CD8-positive, alpha-beta memory T cell (primary cell): ENCODE data around the gene RPA3. TPM values are rescaled to one million over a fixed set of nuclear protein-coding genes. Genes with fewer than 3 reads are reported as not detected.
A peak's percentile ranks its signal among the peaks of the same experiment; 100 is the strongest.

ENCODE experiments used
- CTCF ChIA-PET: fragments of 350-600 bp; sonication (Branson Sonifier 250); formaldehyde crosslinking; loops from one replicate; lab custom pipeline; 2021; ENCODE audit warnings: antibody characterized with exemption; lab: Charles Lee
- POLR2A ChIA-PET: fragments of 350-600 bp; sonication (Branson Sonifier 250); formaldehyde crosslinking; loops from one replicate; lab custom pipeline; 2021; ENCODE audit warnings: antibody characterized with exemption; lab: Charles Lee
- DNase-seq, 5 donors: peaks; one replicate each; pipeline versions ENCODE4 v3.0.0 to v3.0.0-alpha.2; 2020 to 2022; ENCODE audit warnings: mixed read lengths in 1 of 5
- H3K27ac ChIP-seq: one replicate; pipeline ENCODE4 v1.7.0; 2013; ENCODE audit warnings: low read depth, mild to moderate bottlenecking, low read length, moderate library complexity
- H3K27me3 ChIP-seq: 2 replicates; pipeline ENCODE4 v1.7.0; 2013; ENCODE audit warnings: low read length, mild to moderate bottlenecking; ENCODE audit not compliant: insufficient read depth, poor library complexity, severe bottlenecking
- H3K36me3 ChIP-seq: 2 replicates; pipeline ENCODE4 v1.7.0; 2013; ENCODE audit warnings: mild to moderate bottlenecking, low read length, moderate library complexity; ENCODE audit not compliant: insufficient read depth
- H3K4me1 ChIP-seq: 2 replicates; pipeline ENCODE4 v1.7.0; 2013; ENCODE audit warnings: mild to moderate bottlenecking, low read length, moderate library complexity; ENCODE audit not compliant: insufficient read depth
- H3K4me3 ChIP-seq: 2 replicates; pipeline ENCODE4 v1.7.0; 2013; ENCODE audit warnings: mild to moderate bottlenecking, low read length
- H3K9me3 ChIP-seq: 2 replicates; pipeline ENCODE4 v1.7.0; 2013; ENCODE audit warnings: mild to moderate bottlenecking, low read length
- H3K27ac Mint-ChIP-seq, 8 donors: one replicate each; pipeline ENCODE4 v1.8.0; 2020 to 2021; ENCODE audit warnings: mixed read lengths in 8 of 8, mild to moderate bottlenecking in 6 of 8, inconsistent platforms in 3 of 8, moderate library complexity in 3 of 8
- H3K27me3 Mint-ChIP-seq, 2 donors: one replicate each; pipeline ENCODE4 v1.8.0; 2020 to 2021; ENCODE audit warnings: mixed read lengths in 2 of 2, mild to moderate bottlenecking in 1 of 2, moderate library complexity in 1 of 2
- H3K36me3 Mint-ChIP-seq, 3 donors: one replicate each; pipeline ENCODE4 v1.8.0; 2020 to 2021; ENCODE audit warnings: mixed read lengths in 3 of 3, inconsistent platforms in 1 of 3, mild to moderate bottlenecking in 1 of 3
- H3K4me1 Mint-ChIP-seq, 3 donors: one replicate each; pipeline ENCODE4 v1.8.0; 2020 to 2021; ENCODE audit warnings: mixed read lengths in 3 of 3, inconsistent platforms in 1 of 3, mild to moderate bottlenecking in 1 of 3
- H3K4me3 Mint-ChIP-seq, 7 donors: one replicate each; pipeline ENCODE4 v1.8.0; 2020 to 2021; ENCODE audit warnings: mixed read lengths in 7 of 7, mild to moderate bottlenecking in 6 of 7, moderate library complexity in 4 of 7, inconsistent platforms in 2 of 7
- H3K9me3 Mint-ChIP-seq, 5 donors: one replicate each; pipeline ENCODE4 v1.8.0; 2020 to 2022; ENCODE audit warnings: mixed read lengths in 5 of 5, mild to moderate bottlenecking in 3 of 5, moderate library complexity in 2 of 5, inconsistent platforms in 1 of 5
- polyA plus RNA-seq: library from polyadenylated mRNA; unstranded; fragments of 300-500 nt; fragmentation: Illumina TruSeq; gene quantifications from one replicate; pipeline ENCODE4 v1.2.3, GENCODE V29; 2021
- total RNA-seq, 2 experiments: library from RNA; stranded (reverse); gene quantifications; one replicate each; pipeline ENCODE4 v1.2.3, GENCODE V29; 2021

RPA3 gene
- total RNA-seq: 100 to 1,000 TPM; 145 to 149 TPM
- polyA plus RNA-seq: 94.9 TPM

DNA sequence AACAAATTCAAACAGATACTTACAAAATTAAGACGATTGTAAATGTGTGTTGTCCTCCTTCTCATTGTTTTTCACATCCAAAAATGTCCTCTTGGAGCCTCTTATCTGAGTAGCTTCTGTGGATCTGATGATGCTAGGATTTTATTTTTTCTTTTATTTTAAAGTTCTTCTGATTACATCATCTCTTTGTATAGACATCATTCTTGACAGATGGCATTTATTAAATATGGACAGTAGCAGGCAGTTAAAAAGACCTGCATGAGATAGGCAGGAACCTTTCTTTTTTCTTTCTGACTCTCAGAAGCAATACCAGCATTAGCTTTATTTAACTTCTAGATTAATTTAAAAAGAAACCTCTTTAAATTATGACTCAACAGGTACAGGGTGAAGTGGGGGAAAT lies at the start of gene RPA3:
RPA3 (minus strand) TSS at position 116 of the 400 bp plus-strand sequence. CDS start 78,189 bp downstream, outside the sequence.
- H3K27ac Mint-ChIP-seq: peak within 1 kb of the TSS in 4 of 8 donors; percentile 6 to 81 (median 23)
- H3K9me3 ChIP-seq: no peaks in the 10 kb centered on the region
- H3K27me3 ChIP-seq: no peaks in the 10 kb centered on the region
- H3K27ac ChIP-seq: no peak within 1 kb of the TSS
- no peaks in the 10 kb centered on the region for H3K4me1 ChIP-seq
- no peaks in the 10 kb centered on the region for H3K36me3 ChIP-seq
- peaks cover 9 to 24% (median 14%) of the 10 kb centered on the region in 3 donors for H3K4me1 Mint-ChIP-seq
- H3K36me3 Mint-ChIP-seq: peaks cover under 1 to 10% (median 10%) of the 10 kb centered on the region in 3 donors
- DNase-seq: no peak
- POLR2A ChIA-PET: no interaction called here
- H3K4me3 ChIP-seq: no peak within 1 kb of the TSS
- CTCF ChIA-PET: no interaction called here
- peaks cover 0 to 2% (median 0%) of the 10 kb centered on the region in 5 donors for H3K9me3 Mint-ChIP-seq
- no peaks in the 10 kb centered on the region for H3K27me3 Mint-ChIP-seq
- peak within 1 kb of the TSS in 1 of 7 donors; percentile 17 for H3K4me3 Mint-ChIP-seq

DNA sequence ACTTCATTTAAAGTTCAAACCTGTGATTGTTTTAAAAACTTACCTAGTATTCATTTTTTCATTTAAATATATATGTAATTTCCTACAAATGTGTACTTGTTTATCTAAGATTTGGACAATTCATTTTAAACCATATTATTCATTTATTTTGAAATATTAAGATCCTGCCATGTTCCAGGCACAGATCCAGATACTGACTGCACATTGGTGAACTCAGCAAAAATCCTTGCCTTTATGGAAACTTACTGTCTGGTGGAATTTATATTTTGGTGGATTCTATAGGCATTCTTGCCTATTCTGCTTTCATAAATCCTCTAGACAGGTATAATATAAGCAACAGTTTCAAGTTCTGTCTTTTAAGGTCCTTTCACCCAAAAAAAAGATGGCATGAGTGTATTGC lies 48.3 kb upstream of the RPA3 start:
- Mint-ChIP-seq H3K4me1 (peaks cover 32 to 44% (median 35%) of the 10 kb centered on the region in 3 donors), H3K4me3 (no peak overlapping the region), H3K36me3 (peaks cover 0 to 4% (median 1%) of the 10 kb centered on the region in 3 donors), H3K9me3 (no peaks in the 10 kb centered on the region), H3K27ac (no peak overlapping the region), H3K27me3 (no peaks in the 10 kb centered on the region)
- POLR2A ChIA-PET: interaction anchor here (0.7 kb wide), 1 partner anchor 203 kb away, joined by 3 read pairs; no protein-coding TSS in a partner anchor
- CTCF ChIA-PET: no interaction called here
- Histone ChIP-seq H3K9me3 (no peaks in the 10 kb centered on the region), H3K27ac (no peak overlapping the region), H3K36me3 (no peaks in the 10 kb centered on the region), H3K27me3 (no peaks in the 10 kb centered on the region), H3K4me1 (peaks cover 33% of the 10 kb centered on the region), H3K4me3 (no peak overlapping the region)
- no peak for DNase-seq

GRCh38 chr7:7765422-7765821 lies 47.0 kb upstream of the RPA3 start:
- peaks cover 0 to 4% (median 1%) of the 10 kb centered on the region in 3 donors for H3K36me3 Mint-ChIP-seq
- Histone ChIP-seq H3K9me3 (no peaks in the 10 kb centered on the region), H3K4me1 (peaks cover 42% of the 10 kb centered on the region), H3K36me3 (no peaks in the 10 kb centered on the region), H3K27me3 (no peaks in the 10 kb centered on the region), H3K27ac (no peak overlapping the region), H3K4me3 (no peak overlapping the region)
- DNase-seq: no peak
- no peaks in the 10 kb centered on the region for H3K9me3 Mint-ChIP-seq
- H3K27ac Mint-ChIP-seq: peak overlapping the region in 1 of 8 donors; percentile 61
- peaks cover 38 to 43% (median 42%) of the 10 kb centered on the region in 3 donors for H3K4me1 Mint-ChIP-seq
- no peak overlapping the region for H3K4me3 Mint-ChIP-seq
- ChIA-PET POLR2A (interaction anchor here (0.7 kb wide), 1 partner anchor 63 kb away, joined by 3 read pairs; no protein-coding TSS in a partner anchor), CTCF (interaction anchor here (1.2 kb wide), 1 partner anchor 11 kb away, joined by 3 read pairs; no protein-coding TSS in a partner anchor)
- H3K27me3 Mint-ChIP-seq: no peaks in the 10 kb centered on the region

- CTCF ChIA-PET: interaction anchor here (0.7 to 1.2 kb wide), 5 partner anchors 8 to 662 kb away, joined by 3 read pairs; no protein-coding TSS in a partner anchor
- Mint-ChIP-seq H3K27me3 (no peaks in the 10 kb centered on the region), H3K36me3 (peaks cover 0 to 4% (median 1%) of the 10 kb centered on the region in 3 donors), H3K4me3 (peak overlapping the region in 2 of 7 donors; percentile 4 to 59), H3K27ac (peak overlapping the region; percentile 58 to 80 (median 76)), H3K9me3 (no peaks in the 10 kb centered on the region), H3K4me1 (peaks cover 37 to 45% (median 42%) of the 10 kb centered on the region in 3 donors)
- DNase-seq: peak in 1 of 5 donors; percentile 39
- H3K4me1 ChIP-seq: peaks cover 42% of the 10 kb centered on the region
- H3K36me3 ChIP-seq: no peaks in the 10 kb centered on the region
- POLR2A ChIA-PET: interaction anchor here (0.7 kb wide), 1 partner anchor 64 kb away, joined by 3 read pairs; no protein-coding TSS in a partner anchor
- H3K9me3 ChIP-seq: no peaks in the 10 kb centered on the region
- H3K27me3 ChIP-seq: no peaks in the 10 kb centered on the region
- no peak overlapping the region for H3K4me3 ChIP-seq
- no peak overlapping the region for H3K27ac ChIP-seq
These were observed 46.4 kb upstream of the RPA3 start for GRCh38 chr7:7764520-7765396.

- H3K27me3 Mint-ChIP-seq: no peaks in the 10 kb centered on the region
- peak overlapping the region; percentile 87 to 97 (median 92) for H3K27ac Mint-ChIP-seq
- peak overlapping the region; percentile 85 to 98 (median 90) for H3K4me3 Mint-ChIP-seq
- H3K36me3 ChIP-seq: no peaks in the 10 kb centered on the region
- no peaks in the 10 kb centered on the region for H3K27me3 ChIP-seq
- H3K4me1 Mint-ChIP-seq: peaks cover 37 to 45% (median 42%) of the 10 kb centered on the region in 3 donors
- peak overlapping the region; percentile 59 for H3K4me3 ChIP-seq
- no peaks in the 10 kb centered on the region for H3K9me3 ChIP-seq
- ChIA-PET POLR2A (interaction anchor here (0.6 to 1.5 kb wide), 2 partner anchors 48 to 122 kb away, joined by 6 read pairs; partner anchors contain the start of gene UMAD1), CTCF (interaction anchor here (1.1 to 1.2 kb wide), 2 partner anchors 81 to 428 kb away, joined by 3 to 4 read pairs; no protein-coding TSS in a partner anchor)
- no peaks in the 10 kb centered on the region for H3K9me3 Mint-ChIP-seq
- peak in 2 of 5 donors; percentile 49 to 50 for DNase-seq
- peaks cover 0 to 4% (median 0%) of the 10 kb centered on the region in 3 donors for H3K36me3 Mint-ChIP-seq
- H3K4me1 ChIP-seq: peaks cover 42% of the 10 kb centered on the region
- peak overlapping the region; percentile 20 for H3K27ac ChIP-seq
These were observed 43.8 kb upstream of the RPA3 start for GRCh38 chr7:7761974-7762779.

GRCh38 chr7:7761340-7761973 lies 43.0 kb upstream of the RPA3 start:
- H3K36me3 Mint-ChIP-seq: peaks cover 0 to 4% (median 0%) of the 10 kb centered on the region in 3 donors
- ChIA-PET CTCF (interaction anchor here (0.8 to 2.0 kb wide), 7 partner anchors 11 to 428 kb away, joined by 3 to 6 read pairs (median 4); no protein-coding TSS in a partner anchor), POLR2A (interaction anchor here (0.6 to 1.5 kb wide), 2 partner anchors 47 to 121 kb away, joined by 6 read pairs; partner anchors contain the start of gene UMAD1)
- no peaks in the 10 kb centered on the region for H3K9me3 Mint-ChIP-seq
- peak overlapping the region; percentile 20 for H3K27ac ChIP-seq
- H3K9me3 ChIP-seq: no peaks in the 10 kb centered on the region
- H3K4me3 Mint-ChIP-seq: peak overlapping the region; percentile 85 to 98 (median 90)
- no peaks in the 10 kb centered on the region for H3K36me3 ChIP-seq
- H3K4me3 ChIP-seq: peak overlapping the region; percentile 59
- no peaks in the 10 kb centered on the region for H3K27me3 ChIP-seq
- no peaks in the 10 kb centered on the region for H3K27me3 Mint-ChIP-seq
- H3K4me1 Mint-ChIP-seq: peaks cover 37 to 45% (median 42%) of the 10 kb centered on the region in 3 donors
- peaks cover 42% of the 10 kb centered on the region for H3K4me1 ChIP-seq
- peak in 2 of 5 donors; percentile 39 to 51 for DNase-seq
- H3K27ac Mint-ChIP-seq: peak overlapping the region; percentile 87 to 97 (median 92)

DNA sequence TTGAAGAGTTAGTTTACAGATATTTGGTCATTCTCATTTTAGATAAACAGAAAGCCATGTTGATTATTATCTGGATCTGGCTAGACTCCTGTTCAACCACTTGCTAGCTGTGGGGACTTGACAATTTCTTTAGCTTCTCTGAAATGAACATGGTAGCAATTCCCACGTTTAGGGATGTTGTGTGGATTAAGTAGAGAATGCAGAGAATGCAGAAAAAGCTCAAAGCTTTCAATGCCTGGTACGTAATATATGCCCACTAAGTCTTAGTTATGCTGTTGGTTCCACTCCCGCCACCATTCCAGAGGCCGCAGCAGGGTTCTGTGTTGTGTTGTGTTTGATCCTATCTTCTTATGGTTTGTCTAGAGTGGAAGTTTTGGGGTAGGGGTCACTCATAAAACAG lies 39.2 kb upstream of the RPA3 start:
- H3K4me3 ChIP-seq: no peak overlapping the region
- Mint-ChIP-seq H3K9me3 (no peaks in the 10 kb centered on the region), H3K4me1 (peaks cover 19 to 24% (median 23%) of the 10 kb centered on the region in 3 donors), H3K27me3 (no peaks in the 10 kb centered on the region), H3K27ac (no peak overlapping the region), H3K36me3 (peaks cover 2 to 7% (median 6%) of the 10 kb centered on the region in 3 donors), H3K4me3 (no peak overlapping the region)
- no peaks in the 10 kb centered on the region for H3K27me3 ChIP-seq
- ChIA-PET POLR2A (no interaction called here), CTCF (interaction anchor here (1.3 kb wide), 1 partner anchor 77 kb away, joined by 3 read pairs; no protein-coding TSS in a partner anchor)
- no peaks in the 10 kb centered on the region for H3K9me3 ChIP-seq
- DNase-seq: no peak
- no peak overlapping the region for H3K27ac ChIP-seq
- no peaks in the 10 kb centered on the region for H3K36me3 ChIP-seq
- H3K4me1 ChIP-seq: peaks cover 16% of the 10 kb centered on the region
